WI38 (cell line): ENCODE results near the gene KIF1C.

Experiments
- H3K4me3 ChIP-seq: 2 replicates; pipeline ENCODE4 v1.5.1; 2011; ENCODE audit warnings: low read depth, mild to moderate bottlenecking, control low read depth, low read length
- TF ChIP-seq, protein P1 (sequence below): IDR thresholded peaks from 2 replicates; pipeline ENCODE4 v1.5.1; 2012; ENCODE audit warnings: low read depth, mild to moderate bottlenecking, control low read depth, low read length

Gene KIF1C

GRCh38 chr17:5034651-5035050 is 36.9 kb downstream of the KIF1C start:
- TF ChIP-seq, protein P1, sequence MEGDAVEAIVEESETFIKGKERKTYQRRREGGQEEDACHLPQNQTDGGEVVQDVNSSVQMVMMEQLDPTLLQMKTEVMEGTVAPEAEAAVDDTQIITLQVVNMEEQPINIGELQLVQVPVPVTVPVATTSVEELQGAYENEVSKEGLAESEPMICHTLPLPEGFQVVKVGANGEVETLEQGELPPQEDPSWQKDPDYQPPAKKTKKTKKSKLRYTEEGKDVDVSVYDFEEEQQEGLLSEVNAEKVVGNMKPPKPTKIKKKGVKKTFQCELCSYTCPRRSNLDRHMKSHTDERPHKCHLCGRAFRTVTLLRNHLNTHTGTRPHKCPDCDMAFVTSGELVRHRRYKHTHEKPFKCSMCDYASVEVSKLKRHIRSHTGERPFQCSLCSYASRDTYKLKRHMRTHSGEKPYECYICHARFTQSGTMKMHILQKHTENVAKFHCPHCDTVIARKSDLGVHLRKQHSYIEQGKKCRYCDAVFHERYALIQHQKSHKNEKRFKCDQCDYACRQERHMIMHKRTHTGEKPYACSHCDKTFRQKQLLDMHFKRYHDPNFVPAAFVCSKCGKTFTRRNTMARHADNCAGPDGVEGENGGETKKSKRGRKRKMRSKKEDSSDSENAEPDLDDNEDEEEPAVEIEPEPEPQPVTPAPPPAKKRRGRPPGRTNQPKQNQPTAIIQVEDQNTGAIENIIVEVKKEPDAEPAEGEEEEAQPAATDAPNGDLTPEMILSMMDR, result no peak
- H3K4me3 ChIP-seq, result no peak overlapping the region

GRCh38 chr17:5035315-5035714 is 37.6 kb downstream of the KIF1C start, which contains the start of gene SLC52A1:
Gene SLC52A1, minus strand, starts transcription at chr17:5035426. Its CDS starts 820 bp downstream, at chr17:5034606.
- H3K4me3 ChIP-seq, result no peak within 1 kb of the TSS
- TF ChIP-seq, protein P1, result no peak

DNA sequence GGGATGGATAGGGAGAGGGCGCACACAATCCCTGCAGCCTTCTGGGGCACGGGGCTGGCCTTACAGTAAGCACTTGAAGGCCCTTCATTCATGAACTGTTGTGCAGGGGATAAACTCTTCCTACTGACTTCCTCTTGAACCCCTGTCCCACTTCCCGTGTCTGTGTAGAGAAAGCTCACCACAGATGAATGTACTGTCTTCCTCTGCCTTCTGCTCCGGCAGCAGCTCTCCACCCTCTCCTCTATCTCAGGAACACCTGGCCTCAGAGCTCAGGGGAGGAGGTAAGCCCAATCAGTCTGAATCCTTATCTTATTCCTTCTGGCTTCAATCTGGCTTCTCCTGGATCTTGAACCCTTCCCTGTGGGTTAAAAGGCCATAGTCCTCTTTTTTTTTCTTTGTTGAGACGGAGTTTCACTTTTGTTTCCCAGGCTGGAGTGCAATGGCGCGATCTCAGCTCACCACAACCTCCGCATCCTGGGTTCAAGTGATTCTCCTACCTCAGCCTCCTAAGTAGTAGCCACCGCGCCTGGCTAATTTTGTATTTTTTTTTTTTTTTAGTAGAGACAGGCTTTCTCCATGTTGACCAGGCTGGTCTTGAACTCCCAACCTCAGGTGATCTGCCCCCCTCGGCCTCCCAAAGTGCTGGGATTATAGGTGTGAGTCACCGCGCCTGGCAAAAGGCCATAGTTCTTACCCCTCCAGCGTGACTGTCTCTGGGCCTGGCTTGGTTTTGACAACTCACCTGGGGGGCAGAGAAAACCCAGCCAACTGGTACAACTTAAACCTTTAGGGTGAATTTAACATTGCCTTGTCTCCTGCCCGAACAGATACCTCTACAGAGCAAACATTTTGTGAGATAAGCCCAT is 44.6 kb downstream of the KIF1C start:
- TF ChIP-seq, protein P1, result no peak
- no peak overlapping the region for H3K4me3 ChIP-seq

- TF ChIP-seq, protein P1, result no peak
- no peak overlapping the region for H3K4me3 ChIP-seq
Observed at GRCh38 chr17:5043524-5043923, 45.8 kb downstream of the KIF1C start.

DNA sequence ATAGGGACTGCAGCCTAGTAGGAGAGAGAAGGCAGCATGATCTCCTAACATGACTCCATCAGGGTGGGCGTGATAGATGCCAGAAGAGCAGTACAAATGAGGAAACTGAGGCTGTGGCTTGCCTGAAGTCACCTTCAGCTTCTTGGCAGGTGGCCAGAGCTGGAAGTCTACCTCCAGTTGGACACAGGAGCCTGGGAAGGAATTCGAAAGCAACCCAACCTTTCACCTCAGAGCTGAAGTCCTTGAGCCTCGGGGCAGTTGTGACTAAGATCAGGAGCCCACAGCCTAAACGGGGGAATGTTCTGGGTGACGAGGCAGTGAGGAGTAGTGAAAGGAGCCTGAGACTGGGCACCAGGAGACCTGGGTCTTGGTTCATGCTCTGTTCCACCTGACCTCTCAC is 46.9 kb downstream of the KIF1C start:
- TF ChIP-seq, protein P1, result no peak
- H3K4me3 ChIP-seq, result no peak overlapping the region

- no peak overlapping the region for H3K4me3 ChIP-seq
- TF ChIP-seq, protein P1, result no peak
Observed at GRCh38 chr17:5045496-5045895, 47.7 kb downstream of the KIF1C start.

DNA sequence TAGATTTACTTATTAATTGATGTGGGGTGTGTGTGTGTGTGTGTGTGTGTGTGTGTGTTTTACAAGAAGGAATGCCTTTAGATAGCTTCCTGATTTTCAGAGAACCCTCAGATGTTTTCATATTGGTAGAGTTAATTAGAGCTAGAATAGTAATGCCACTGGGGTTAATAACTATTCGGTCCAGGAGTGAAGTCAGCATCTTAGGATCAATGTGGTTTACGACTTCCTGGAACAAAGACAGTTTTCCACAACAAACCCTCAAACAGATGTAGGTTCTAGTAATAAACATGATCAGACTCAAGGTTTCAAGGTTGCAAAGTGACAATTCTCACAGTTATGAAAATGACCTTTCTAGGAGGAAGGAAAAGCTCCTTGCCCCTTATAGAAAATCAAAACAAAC is 49.7 kb downstream of the KIF1C start:
- H3K4me3 ChIP-seq, result no peak overlapping the region
- TF ChIP-seq, protein P1, result no peak
